K562 (cell line): ENCODE measurements around the gene CLASP2. TPM values are rescaled to one million over a fixed set of nuclear protein-coding genes. Genes with fewer than 3 reads are reported as not detected.

Source experiments
- ARID2 ChIP-seq: fragments of 450-650 bp; IDR thresholded peaks from 2 replicates; pipeline ENCODE4 v1.6.1; 2017; ENCODE audit warnings: antibody characterized with exemption, mild to moderate bottlenecking
- BRF1 ChIP-seq: IDR thresholded peaks from 3 replicates; pipeline ENCODE4 v1.6.1; 2011; ENCODE audit warnings: borderline replicate concordance, mild to moderate bottlenecking; ENCODE audit not compliant: insufficient read length; ENCODE audit errors: extremely low read depth
- CEBPB ChIP-seq: fragments of 450-650 bp; IDR thresholded peaks from 2 replicates; pipeline ENCODE4 v1.6.1; 2016; ENCODE audit warnings: missing genetic modification characterization, missing compliant biosample characterization
- CEBPG ChIP-seq, 3 experiments: fragments of 200-800 bp in 1 of 3; sonication (Bioruptor generic) in 1 of 3; sonication (generic) in 1 of 3; formaldehyde crosslinking in 1 of 3; IDR thresholded peaks in 2 of 3; conservative IDR thresholded peaks in 1 of 3; 2 replicates each; pipeline versions ENCODE4 v1.6.1 to v1.8.0; 2016 to 2022; ENCODE audit warnings: missing compliant biosample characterization in 2 of 3, missing genetic modification characterization in 2 of 3, mild to moderate bottlenecking in 1 of 3, missing genetic modification reagents in 1 of 3
- DMBX1 ChIP-seq: fragments of 250-450 bp; sonication (Bioruptor Pico); IDR thresholded peaks from 2 replicates; pipeline ENCODE4 v1.8.0; 2022; ENCODE audit warnings: inconsistent platforms, mild to moderate bottlenecking, moderate library complexity, borderline replicate concordance
- FOXK2 ChIP-seq, 2 experiments: fragments of 450-650 bp; IDR thresholded peaks in 1 of 2; conservative IDR thresholded peaks in 1 of 2; 2 replicates each; pipeline ENCODE4 v1.6.1; 2016; ENCODE audit warnings: low read depth in 2 of 2, mild to moderate bottlenecking in 1 of 2
- GATAD2B ChIP-seq: fragments of 450-650 bp; IDR thresholded peaks from 2 replicates; pipeline ENCODE4 v1.6.1; 2017; ENCODE audit warnings: mild to moderate bottlenecking, borderline replicate concordance
- KLF1 ChIP-seq: fragments of 450-650 bp; IDR thresholded peaks from 2 replicates; pipeline ENCODE4 v1.6.1; 2016; ENCODE audit warnings: missing genetic modification characterization, missing compliant biosample characterization
- MAZ ChIP-seq, 2 experiments: fragments of 450-650 bp in 1 of 2; sonication (generic) in 1 of 2; formaldehyde crosslinking; IDR thresholded peaks in 1 of 2; conservative IDR thresholded peaks in 1 of 2; 2 replicates each; pipeline versions ENCODE4 v1.4.0 to v1.5.0; 2020; ENCODE audit warnings: mild to moderate bottlenecking in 1 of 2, missing genetic modification reagents in 1 of 2
- POLR3A ChIP-seq: IDR thresholded peaks from 2 replicates; pipeline ENCODE4 v1.6.1; 2011; ENCODE audit warnings: borderline replicate concordance, mild to moderate bottlenecking, moderate library complexity; ENCODE audit not compliant: insufficient read length, insufficient read depth; ENCODE audit errors: extremely low read depth
- RAD21 ChIP-seq, 2 experiments: fragments of 250-450 bp in 1 of 2; fragments of 450-650 bp in 1 of 2; sonication (Bioruptor Pico) in 1 of 2; formaldehyde crosslinking in 1 of 2; IDR thresholded peaks in 1 of 2; conservative IDR thresholded peaks in 1 of 2; 2 replicates each; pipeline versions ENCODE4 v1.4.0 to v1.8.0; 2020 to 2022; ENCODE audit warnings: mild to moderate bottlenecking in 2 of 2, moderate library complexity in 1 of 2
- SMC3 ChIP-seq: conservative IDR thresholded peaks from 2 replicates; pipeline ENCODE4 v1.6.1; 2011; ENCODE audit warnings: low read depth, low read length, improper control_type of control experiment; ENCODE audit not compliant: insufficient read depth
- THRAP3 ChIP-seq: fragments of 450-650 bp; IDR thresholded peaks from 2 replicates; pipeline ENCODE4 v1.6.1; 2016; ENCODE audit warnings: mild to moderate bottlenecking, inconsistent platforms, borderline replicate concordance
- ZBTB17 ChIP-seq: fragments of 450-650 bp; formaldehyde crosslinking; IDR thresholded peaks from 2 replicates; pipeline ENCODE4 v1.4.0; 2020; ENCODE audit warnings: mild to moderate bottlenecking
- polyA plus RNA-seq, 8 experiments: library from polyadenylated mRNA; depleted of rRNA in 4 of 8; stranded (reverse) in 5 of 8; unstranded in 3 of 8; fragments of >200 nt; fragmentation: Nextera tagmentation in 2 of 8; fragmentation: Illumina TruSeq in 1 of 8; extraction: Ambion mirVana in 2 of 8; extraction: Trizol in 1 of 8; gene quantifications; 2 replicates each; pipeline versions ENCODE4 v1.2.1 to v1.2.3, GENCODE V29; 2011 to 2014; ENCODE audit warnings: inconsistent platforms in 1 of 8, missing spikeins in 1 of 8
- total RNA-seq, 7 experiments: library from RNA; depleted of rRNA in 6 of 7; stranded (reverse); fragments of >200 nt in 6 of 7; fragmentation: Illumina TruSeq in 2 of 7; extraction: Trizol in 2 of 7; gene quantifications; 2 replicates each; pipeline versions ENCODE4 v1.2.1 to v1.2.3, GENCODE V29; 2011 to 2021; ENCODE audit warnings: low replicate concordance in 1 of 7
- TF ChIP-seq, protein P1 (sequence below), 2 experiments: IDR thresholded peaks in 1 of 2; conservative IDR thresholded peaks in 1 of 2; 2 replicates each; pipeline ENCODE4 v1.6.1; 2016; ENCODE audit warnings: low read depth in 2 of 2, mild to moderate bottlenecking in 1 of 2, missing compliant biosample characterization in 1 of 2, missing genetic modification characterization in 1 of 2, moderate library complexity in 1 of 2

CLASP2 gene
- total and polyA plus RNA-seq, 9 of the 15 experiments (the other 6 are each of a cell fraction or from before 2014, with no cell fraction given) = 13.5 to 107 (median 71.8) TPM

DNA sequence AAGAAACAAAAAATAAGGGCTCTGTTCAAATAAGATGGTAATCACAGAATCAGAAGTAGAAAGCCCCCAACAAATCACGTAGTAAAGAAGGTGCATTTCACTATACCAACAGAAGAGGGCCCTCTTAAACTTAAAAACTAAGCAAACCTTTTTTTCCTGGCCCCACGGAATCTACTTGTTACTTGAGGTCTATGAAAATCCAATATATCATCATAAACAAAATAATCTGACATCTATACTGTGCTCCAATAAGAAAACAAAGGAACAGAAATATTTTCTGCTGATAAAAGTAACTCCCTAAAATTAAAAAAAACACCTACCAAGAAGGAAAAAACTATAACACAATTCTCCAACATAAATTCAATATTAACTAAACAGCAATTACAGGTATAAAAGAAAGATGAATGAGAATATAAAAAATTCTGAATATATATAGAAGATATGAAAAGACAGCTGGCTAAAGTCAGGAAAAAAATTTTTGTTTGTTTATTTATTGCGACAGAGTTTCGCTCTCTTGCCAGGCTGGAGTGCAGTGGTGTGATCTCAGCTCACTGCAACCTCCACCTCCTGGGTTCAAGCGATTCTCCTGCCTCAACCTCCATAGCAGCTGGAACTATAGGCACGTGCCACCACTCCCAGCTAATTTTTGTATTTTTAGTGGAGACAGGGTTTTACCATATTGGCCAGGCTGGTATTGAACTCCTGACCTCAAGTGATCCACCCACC lies 81.8 kb downstream of the CLASP2 start (continued):
- TF ChIP-seq, protein P1, sequence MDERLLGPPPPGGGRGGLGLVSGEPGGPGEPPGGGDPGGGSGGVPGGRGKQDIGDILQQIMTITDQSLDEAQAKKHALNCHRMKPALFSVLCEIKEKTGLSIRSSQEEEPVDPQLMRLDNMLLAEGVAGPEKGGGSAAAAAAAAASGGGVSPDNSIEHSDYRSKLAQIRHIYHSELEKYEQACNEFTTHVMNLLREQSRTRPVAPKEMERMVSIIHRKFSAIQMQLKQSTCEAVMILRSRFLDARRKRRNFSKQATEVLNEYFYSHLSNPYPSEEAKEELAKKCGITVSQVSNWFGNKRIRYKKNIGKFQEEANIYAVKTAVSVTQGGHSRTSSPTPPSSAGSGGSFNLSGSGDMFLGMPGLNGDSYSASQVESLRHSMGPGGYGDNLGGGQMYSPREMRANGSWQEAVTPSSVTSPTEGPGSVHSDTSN (CRISPR knock-in tag; IDR thresholded peaks at IDR 0.05; ENCODE audit: low read depth) = no peak
- TF ChIP-seq, protein P1 (tag; conservative IDR thresholded peaks at IDR 0.05; ENCODE audit: low read depth) = peak; percentile 59
- TF ChIP-seq CEBPB = peak; percentile 87
- no peak for TF ChIP-seq ZBTB17 (CRISPR knock-in tag)
- peak; percentile 63; the same call in 1 of the 2 replicates for TF ChIP-seq SMC3
- peak in 1 of 2 experiments; percentile 32; a peak in 1 of 4 replicates for TF ChIP-seq MAZ (CRISPR knock-in tag; conservative IDR thresholded peaks at IDR 0.05 in 1 of 2, IDR thresholded peaks at IDR 0.05 in 1 of 2)
- TF ChIP-seq GATAD2B = 0 out of 2 replicates have a peak, but pooled peaks have one; percentile 46
- TF ChIP-seq ARID2 = 0 out of 2 replicates have a peak, but pooled peaks have one; percentile 38
- 0 out of 2 replicates have a peak, but pooled peaks have one; percentile 12 for TF ChIP-seq THRAP3
- no peak for TF ChIP-seq POLR3A
- no peak for TF ChIP-seq BRF1
- TF ChIP-seq FOXK2 (conservative IDR thresholded peaks at IDR 0.05 in 1 of 2, IDR thresholded peaks at IDR 0.05 in 1 of 2; ENCODE audit: low read depth in 2 of 2) = 0 out of 4 replicates have a peak, but pooled peaks of 1 of the 2 experiments have one; percentile 10
- no peak for TF ChIP-seq CEBPG (CRISPR knock-in tag; IDR thresholded peaks at IDR 0.05)
- peak in 1 of 2 experiments; percentile 66; a peak in 2 of 4 replicates for TF ChIP-seq CEBPG (tag; conservative IDR thresholded peaks at IDR 0.05 in 1 of 2, IDR thresholded peaks at IDR 0.05 in 1 of 2)
- 0 out of 2 replicates have a peak, but pooled peaks have one; percentile 14 for TF ChIP-seq DMBX1 (CRISPR knock-in tag)
- no peak for TF ChIP-seq KLF1
- TF ChIP-seq RAD21 (CRISPR knock-in tag; conservative IDR thresholded peaks at IDR 0.05 in 1 of 2, IDR thresholded peaks at IDR 0.05 in 1 of 2) = peak; percentile 91 to 94
